ENCODE results near the gene OR4K2. TPM values are rescaled to one million over a fixed set of nuclear protein-coding genes. Genes with fewer than 3 reads are reported as not detected.

The OR4K2 gene
- total and polyA plus RNA-seq, 10 donors = not detected

- WGBS, 5 donors = 45 to 60% (median 52%) methylated on average over 3 of the region's 3 CpGs
- no peaks in the 10 kb centered on the region for H3K36me3 ChIP-seq
- H3K4me3 ChIP-seq = no peak overlapping the region
- no peaks in the 10 kb centered on the region for H3K4me1 ChIP-seq
- TF ChIP-seq POLR2A (IDR thresholded peaks at IDR 0.05) (no peak), POLR2AphosphoS5 (IDR thresholded peaks at IDR 0.05) (no peak), CTCF (IDR thresholded peaks at IDR 0.05 in 8 of 11, conservative IDR thresholded peaks at IDR 0.05 in 3 of 11) (no peak)
- intact Hi-C loops (cut with DNase I; ENCODE audit: low total_unique reads) = no loop called here
- no peak overlapping the region for H3K27ac ChIP-seq
- no peaks in the 10 kb centered on the region for H3K27me3 ChIP-seq (replicated peaks in 1 of 7)
- DNase-seq = peak; percentile 67
- H3K9me3 ChIP-seq = peaks cover 0 to 11% (median 0%) of the 10 kb centered on the region in 8 donors
These were observed 36.2 kb downstream of the OR4K2 start for GRCh38 chr14:19911114-19911513.

- TF ChIP-seq CTCF (IDR thresholded peaks at IDR 0.05 in 8 of 11, conservative IDR thresholded peaks at IDR 0.05 in 3 of 11) (no peak), POLR2AphosphoS5 (IDR thresholded peaks at IDR 0.05) (no peak), POLR2A (IDR thresholded peaks at IDR 0.05) (no peak)
- H3K4me3 ChIP-seq = no peak overlapping the region
- WGBS, 5 donors = 65 to 72% (median 68%) methylated on average over 3 of the region's 3 CpGs
- DNase-seq = no peak
- H3K36me3 ChIP-seq = no peaks in the 10 kb centered on the region
- H3K9me3 ChIP-seq = peaks cover 0 to 6% (median 0%) of the 10 kb centered on the region in 8 donors
- intact Hi-C loops (cut with DNase I; ENCODE audit: low total_unique reads) = no loop called here
- no peaks in the 10 kb centered on the region for H3K4me1 ChIP-seq
- no peak overlapping the region for H3K27ac ChIP-seq
- H3K27me3 ChIP-seq (replicated peaks in 1 of 7) = no peaks in the 10 kb centered on the region
These were observed 42.3 kb downstream of the OR4K2 start for GRCh38 chr14:19917243-19917642.

- intact Hi-C loops (cut with DNase I; ENCODE audit: low total_unique reads) = no loop called here
- no peak overlapping the region for H3K4me3 ChIP-seq
- H3K4me1 ChIP-seq = no peaks in the 10 kb centered on the region
- H3K9me3 ChIP-seq = peaks cover 0 to 6% (median 0%) of the 10 kb centered on the region in 8 donors
- WGBS, 5 donors = 56 to 71% (median 67%) methylated on average over 1 of the region's 1 CpG
- TF ChIP-seq CTCF (IDR thresholded peaks at IDR 0.05 in 8 of 11, conservative IDR thresholded peaks at IDR 0.05 in 3 of 11) = no peak
- no peak for TF ChIP-seq POLR2A (IDR thresholded peaks at IDR 0.05)
- TF ChIP-seq POLR2AphosphoS5 (IDR thresholded peaks at IDR 0.05) = no peak
- H3K36me3 ChIP-seq = no peaks in the 10 kb centered on the region
- H3K27me3 ChIP-seq (replicated peaks in 1 of 7) = no peaks in the 10 kb centered on the region
- no peak for DNase-seq
- no peak overlapping the region for H3K27ac ChIP-seq
These were observed 43.1 kb downstream of the OR4K2 start for GRCh38 chr14:19917955-19918518.

- H3K4me1 ChIP-seq = no peaks in the 10 kb centered on the region
- 49 to 59% (median 54%) methylated on average over 4 of the region's 4 CpGs for WGBS, 5 donors
These were observed 43.8 kb downstream of the OR4K2 start for GRCh38 chr14:19918553-19919264.

More at GRCh38 chr14:19918553-19919264, 43.8 kb downstream of the OR4K2 start:
- Histone ChIP-seq H3K9me3 (peaks cover 0 to 6% (median 0%) of the 10 kb centered on the region in 8 donors), H3K27ac (no peak overlapping the region), H3K27me3 (replicated peaks in 1 of 7) (no peaks in the 10 kb centered on the region), H3K4me3 (no peak overlapping the region), H3K36me3 (no peaks in the 10 kb centered on the region)
- no peak for DNase-seq
- TF ChIP-seq CTCF (IDR thresholded peaks at IDR 0.05 in 8 of 11, conservative IDR thresholded peaks at IDR 0.05 in 3 of 11) (no peak), POLR2A (IDR thresholded peaks at IDR 0.05) (no peak), POLR2AphosphoS5 (IDR thresholded peaks at IDR 0.05) (no peak)
- intact Hi-C loops (cut with DNase I; ENCODE audit: low total_unique reads) = no loop called here

Measured in spleen (tissue), 11 donors.